ENCODE measurements around the gene CRACDL. TPM values are rescaled to one million over a fixed set of nuclear protein-coding genes. Genes with fewer than 3 reads are reported as not detected.

Gene CRACDL
- total RNA-seq, 6 experiments from 2014 or later, result not detected

- peaks cover 12% of the 10 kb centered on the region; the same call in 1 of the 2 replicates for H3K4me1 Mint-ChIP-seq (ENCODE audit: low read depth)
Observed at GRCh38 chr2:98802344-98802743, 133.7 kb downstream of the CRACDL start.

DNA sequence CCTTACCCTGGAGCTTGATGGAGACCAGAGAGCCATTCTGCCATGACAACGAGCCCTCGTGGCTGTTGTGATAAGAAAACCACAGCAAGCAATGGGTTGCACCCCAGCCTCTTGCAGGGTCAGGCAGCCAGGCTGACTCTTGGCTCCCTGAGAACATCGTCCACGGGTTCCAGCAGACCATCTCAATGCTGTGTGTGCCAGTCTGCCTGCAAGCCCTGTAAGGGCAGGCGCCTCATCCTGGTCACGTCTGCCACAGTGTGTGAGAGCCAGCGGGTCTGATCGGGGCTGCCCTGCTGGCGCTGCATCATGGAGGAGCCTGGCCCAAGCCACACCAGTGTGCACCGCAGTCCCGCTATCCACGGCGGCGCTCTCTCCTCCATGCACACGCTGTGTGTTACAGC lies 134.1 kb downstream of the CRACDL start:
- Mint-ChIP-seq H3K27ac (no peak overlapping the region), H3K36me3 (ENCODE audit: low read depth) (no peaks in the 10 kb centered on the region), H3K27me3 (ENCODE audit: insufficient read depth) (peaks cover 32% of the 10 kb centered on the region), H3K4me3 (no peak overlapping the region), H3K9me3 (no peaks in the 10 kb centered on the region), H3K4me1 (ENCODE audit: low read depth) (peaks cover 12% of the 10 kb centered on the region; the same call in 1 of the 2 replicates)
- TF ChIP-seq, protein P1, sequence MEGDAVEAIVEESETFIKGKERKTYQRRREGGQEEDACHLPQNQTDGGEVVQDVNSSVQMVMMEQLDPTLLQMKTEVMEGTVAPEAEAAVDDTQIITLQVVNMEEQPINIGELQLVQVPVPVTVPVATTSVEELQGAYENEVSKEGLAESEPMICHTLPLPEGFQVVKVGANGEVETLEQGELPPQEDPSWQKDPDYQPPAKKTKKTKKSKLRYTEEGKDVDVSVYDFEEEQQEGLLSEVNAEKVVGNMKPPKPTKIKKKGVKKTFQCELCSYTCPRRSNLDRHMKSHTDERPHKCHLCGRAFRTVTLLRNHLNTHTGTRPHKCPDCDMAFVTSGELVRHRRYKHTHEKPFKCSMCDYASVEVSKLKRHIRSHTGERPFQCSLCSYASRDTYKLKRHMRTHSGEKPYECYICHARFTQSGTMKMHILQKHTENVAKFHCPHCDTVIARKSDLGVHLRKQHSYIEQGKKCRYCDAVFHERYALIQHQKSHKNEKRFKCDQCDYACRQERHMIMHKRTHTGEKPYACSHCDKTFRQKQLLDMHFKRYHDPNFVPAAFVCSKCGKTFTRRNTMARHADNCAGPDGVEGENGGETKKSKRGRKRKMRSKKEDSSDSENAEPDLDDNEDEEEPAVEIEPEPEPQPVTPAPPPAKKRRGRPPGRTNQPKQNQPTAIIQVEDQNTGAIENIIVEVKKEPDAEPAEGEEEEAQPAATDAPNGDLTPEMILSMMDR (IDR thresholded peaks at IDR 0.05), result no peak
- no peak for DNase-seq

More at GRCh38 chr2:98802344-98802743, 133.7 kb downstream of the CRACDL start:
- DNase-seq, result no peak
- TF ChIP-seq, protein P1 (IDR thresholded peaks at IDR 0.05), result no peak
- H3K36me3 Mint-ChIP-seq (ENCODE audit: low read depth), result no peaks in the 10 kb centered on the region
- H3K27me3 Mint-ChIP-seq (ENCODE audit: insufficient read depth), result peaks cover 28% of the 10 kb centered on the region
- H3K27ac Mint-ChIP-seq, result no peak overlapping the region
- H3K4me3 Mint-ChIP-seq, result no peak overlapping the region
- no peaks in the 10 kb centered on the region for H3K9me3 Mint-ChIP-seq

- TF ChIP-seq, protein P1 (IDR thresholded peaks at IDR 0.05), result no peak
- no peak overlapping the region for H3K27ac Mint-ChIP-seq
- peaks cover 34% of the 10 kb centered on the region for H3K27me3 Mint-ChIP-seq (ENCODE audit: insufficient read depth)
- no peaks in the 10 kb centered on the region for H3K36me3 Mint-ChIP-seq (ENCODE audit: low read depth)
- H3K4me1 Mint-ChIP-seq (ENCODE audit: low read depth), result peaks cover 12% of the 10 kb centered on the region; the same call in 1 of the 2 replicates
- no peak overlapping the region for H3K4me3 Mint-ChIP-seq
- no peak for DNase-seq
- H3K9me3 Mint-ChIP-seq, result no peaks in the 10 kb centered on the region
Observed at GRCh38 chr2:98801286-98801685, 134.7 kb downstream of the CRACDL start.

DNA sequence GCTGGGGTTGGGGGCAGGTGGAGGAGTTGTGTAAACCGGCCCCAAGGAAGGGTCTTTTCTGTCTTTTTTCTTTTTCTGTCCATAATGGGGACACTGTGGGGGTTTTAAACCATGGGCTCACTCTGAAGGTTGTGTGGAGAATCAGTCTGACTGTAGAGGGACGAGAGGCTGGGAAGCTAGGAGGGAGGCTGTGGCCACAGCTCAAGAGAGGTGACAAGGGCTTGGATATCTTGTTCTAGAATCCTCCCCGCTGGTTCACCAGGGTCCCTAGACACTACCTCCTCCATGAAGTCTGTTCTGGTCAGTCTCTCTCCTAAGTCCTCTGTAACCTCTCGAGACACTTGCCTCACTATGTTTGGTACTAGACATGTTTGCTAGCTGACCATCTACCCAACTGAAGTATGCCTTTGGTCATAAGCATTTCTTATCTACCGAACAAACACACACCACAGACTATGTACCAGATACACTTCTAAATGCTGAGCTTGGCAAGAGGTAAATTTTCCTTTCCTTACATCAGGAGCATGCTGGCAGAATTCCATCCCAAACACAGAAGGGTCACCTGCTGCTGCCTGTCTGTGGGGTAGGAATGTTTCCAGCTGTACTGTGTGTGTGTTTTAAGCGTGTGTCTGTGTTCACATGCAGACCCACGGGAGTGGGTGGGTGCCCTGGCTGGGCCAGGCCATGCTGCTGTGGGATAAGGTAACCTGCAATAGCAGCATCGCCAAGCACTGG lies 135.5 kb downstream of the CRACDL start:
- Mint-ChIP-seq H3K9me3 (no peaks in the 10 kb centered on the region), H3K36me3 (ENCODE audit: low read depth) (no peaks in the 10 kb centered on the region), H3K4me3 (no peak overlapping the region), H3K27me3 (ENCODE audit: insufficient read depth) (peaks cover 32% of the 10 kb centered on the region), H3K27ac (no peak overlapping the region), H3K4me1 (ENCODE audit: low read depth) (peaks cover 4% of the 10 kb centered on the region; the same call in 1 of the 2 replicates)
- TF ChIP-seq, protein P1 (IDR thresholded peaks at IDR 0.05), result no peak
- DNase-seq, result no peak

- H3K4me3 Mint-ChIP-seq, result no peak overlapping the region
- H3K4me1 Mint-ChIP-seq (ENCODE audit: low read depth), result no peaks in the 10 kb centered on the region
- peaks cover 28% of the 10 kb centered on the region for H3K27me3 Mint-ChIP-seq (ENCODE audit: insufficient read depth)
- H3K36me3 Mint-ChIP-seq (ENCODE audit: low read depth), result no peaks in the 10 kb centered on the region
- H3K27ac Mint-ChIP-seq, result no peak overlapping the region
- no peak for DNase-seq
- no peaks in the 10 kb centered on the region for H3K9me3 Mint-ChIP-seq
- TF ChIP-seq, protein P1 (IDR thresholded peaks at IDR 0.05), result no peak
Observed at GRCh38 chr2:98799375-98800329, 136.4 kb downstream of the CRACDL start.
